ENCODE results near the gene HMGCL. TPM values are rescaled to one million over a fixed set of nuclear protein-coding genes. Genes with fewer than 3 reads are reported as not detected.

The HMGCL gene
- total and polyA plus RNA-seq, 2 of the 13 experiments (the other 11 are each of a cell fraction or from before 2014, with no cell fraction given): 21.3 to 41.4 TPM

DNA sequence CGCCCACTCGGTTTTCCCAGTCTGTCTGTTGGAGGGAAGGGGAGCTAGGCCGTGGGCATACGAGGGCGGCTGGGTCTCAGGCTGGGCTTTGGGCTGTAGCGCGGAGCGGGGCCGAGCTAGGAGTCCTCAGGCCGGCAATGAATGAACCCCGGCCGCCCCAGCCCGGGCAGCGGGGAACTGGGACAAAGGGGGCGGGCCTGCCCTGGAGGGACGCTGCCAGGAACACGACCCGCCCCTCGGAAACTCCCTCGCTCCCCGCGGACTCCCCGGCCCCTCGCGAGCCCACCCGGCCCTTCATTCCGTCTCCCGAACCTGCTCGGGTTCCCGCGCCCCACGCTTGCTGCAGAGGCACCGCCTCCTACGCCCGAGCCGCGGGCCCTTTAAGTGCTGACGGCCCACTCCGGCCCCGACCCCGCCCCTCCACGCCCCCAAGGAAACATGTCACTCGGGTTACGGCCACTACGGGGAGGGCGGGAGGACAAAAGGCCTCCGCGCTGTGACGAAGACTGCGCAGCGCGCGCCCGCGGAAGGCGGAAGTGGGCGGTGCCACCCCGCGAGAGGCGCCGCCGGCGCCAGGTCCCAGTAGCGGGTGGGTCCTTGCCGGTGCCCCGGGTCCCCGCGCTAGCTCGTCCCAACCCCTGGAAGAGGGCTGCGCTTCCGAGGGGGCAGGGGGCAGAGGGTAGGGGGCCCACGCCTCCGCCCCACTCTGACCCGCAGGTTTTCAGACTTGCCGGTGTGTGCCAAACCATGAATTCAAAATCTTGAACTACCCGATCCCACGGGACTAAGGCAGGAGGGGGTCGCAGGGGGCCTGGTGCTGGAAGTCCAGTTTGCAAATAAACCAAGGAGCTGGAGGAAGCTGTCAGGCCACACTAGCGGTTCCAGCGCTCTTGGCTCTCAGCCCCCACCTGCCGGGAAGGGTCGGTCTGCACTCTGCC is 24.6 kb downstream of the HMGCL start, which contains the start of gene GALE (continued):
- peak; percentile 83; the same call in 1 of the 2 replicates for TF ChIP-seq MAZ (IDR thresholded peaks at IDR 0.05; ENCODE audit: borderline replicate concordance, low read depth, low read length)
- peak; percentile 89 for TF ChIP-seq MAZ (CRISPR knock-in tag; IDR thresholded peaks at IDR 0.05; ENCODE audit: low read depth)
- TF ChIP-seq RAD51 (IDR thresholded peaks at IDR 0.05; ENCODE audit: borderline replicate concordance): no peak
- TF ChIP-seq ZNF83 (CRISPR knock-in tag; IDR thresholded peaks at IDR 0.05; ENCODE audit: borderline replicate concordance): no peak
- TF ChIP-seq ZNF768 (CRISPR knock-in tag; IDR thresholded peaks at IDR 0.05): no peak; the same call in none of the 2 replicates
- no peak for TF ChIP-seq NFRKB (IDR thresholded peaks at IDR 0.05)
- 0 out of 2 replicates have a peak, but pooled peaks have one; percentile 54 for TF ChIP-seq ZNF317 (CRISPR knock-in tag; IDR thresholded peaks at IDR 0.05)
- no peak for TF ChIP-seq ETV6 (CRISPR knock-in tag; conservative IDR thresholded peaks at IDR 0.05)
- no peak for TF ChIP-seq KAT7 (CRISPR knock-in tag; IDR thresholded peaks at IDR 0.05; ENCODE audit: borderline replicate concordance)
- TF ChIP-seq PRPF4 (IDR thresholded peaks at IDR 0.05; ENCODE audit: low read depth, low read length, poor library complexity, severe bottlenecking): no peak
- no peak for TF ChIP-seq ZNF737 (CRISPR knock-in tag; IDR thresholded peaks at IDR 0.05; ENCODE audit: borderline replicate concordance)
- peak; percentile 9; the same call in 1 of the 2 replicates for TF ChIP-seq ZNF451 (CRISPR knock-in tag; IDR thresholded peaks at IDR 0.05)
- TF ChIP-seq, protein P1, sequence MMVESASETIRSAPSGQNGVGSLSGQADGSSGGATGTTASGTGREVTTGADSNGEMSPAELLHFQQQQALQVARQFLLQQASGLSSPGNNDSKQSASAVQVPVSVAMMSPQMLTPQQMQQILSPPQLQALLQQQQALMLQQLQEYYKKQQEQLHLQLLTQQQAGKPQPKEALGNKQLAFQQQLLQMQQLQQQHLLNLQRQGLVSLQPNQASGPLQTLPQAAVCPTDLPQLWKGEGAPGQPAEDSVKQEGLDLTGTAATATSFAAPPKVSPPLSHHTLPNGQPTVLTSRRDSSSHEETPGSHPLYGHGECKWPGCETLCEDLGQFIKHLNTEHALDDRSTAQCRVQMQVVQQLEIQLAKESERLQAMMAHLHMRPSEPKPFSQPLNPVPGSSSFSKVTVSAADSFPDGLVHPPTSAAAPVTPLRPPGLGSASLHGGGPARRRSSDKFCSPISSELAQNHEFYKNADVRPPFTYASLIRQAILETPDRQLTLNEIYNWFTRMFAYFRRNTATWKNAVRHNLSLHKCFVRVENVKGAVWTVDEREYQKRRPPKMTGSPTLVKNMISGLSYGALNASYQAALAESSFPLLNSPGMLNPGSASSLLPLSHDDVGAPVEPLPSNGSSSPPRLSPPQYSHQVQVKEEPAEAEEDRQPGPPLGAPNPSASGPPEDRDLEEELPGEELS (CRISPR knock-in tag; IDR thresholded peaks at IDR 0.05): peak; percentile 55
- TF ChIP-seq ZNF34 (CRISPR knock-in tag; IDR thresholded peaks at IDR 0.05; ENCODE audit: borderline replicate concordance): no peak
- peak; percentile 63 for TF ChIP-seq YY1 (IDR thresholded peaks at IDR 0.05; ENCODE audit: insufficient read depth, insufficient replicate concordance, low read depth, low read length)
- TF ChIP-seq NR2F6 (IDR thresholded peaks at IDR 0.05): no peak
- TF ChIP-seq NR2F6 (CRISPR knock-in tag; IDR thresholded peaks at IDR 0.05): peak; percentile 30; the same call in 1 of the 2 replicates
- TF ChIP-seq, protein P2, sequence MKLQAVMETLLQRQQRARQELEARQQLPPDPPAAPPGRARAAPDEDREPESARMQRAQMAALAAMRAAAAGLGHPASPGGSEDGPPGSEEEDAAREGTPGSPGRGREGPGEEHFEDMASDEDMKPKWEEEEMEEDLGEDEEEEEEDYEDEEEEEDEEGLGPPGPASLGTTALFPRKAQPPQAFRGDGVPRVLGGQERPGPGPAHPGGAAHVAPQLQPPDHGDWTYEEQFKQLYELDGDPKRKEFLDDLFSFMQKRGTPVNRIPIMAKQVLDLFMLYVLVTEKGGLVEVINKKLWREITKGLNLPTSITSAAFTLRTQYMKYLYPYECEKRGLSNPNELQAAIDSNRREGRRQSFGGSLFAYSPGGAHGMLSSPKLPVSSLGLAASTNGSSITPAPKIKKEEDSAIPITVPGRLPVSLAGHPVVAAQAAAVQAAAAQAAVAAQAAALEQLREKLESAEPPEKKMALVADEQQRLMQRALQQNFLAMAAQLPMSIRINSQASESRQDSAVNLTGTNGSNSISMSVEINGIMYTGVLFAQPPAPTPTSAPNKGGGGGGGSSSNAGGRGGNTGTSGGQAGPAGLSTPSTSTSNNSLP (IDR thresholded peaks at IDR 0.05; ENCODE audit: low read depth, low read length): no peak
- no peak for TF ChIP-seq ZNF713 (CRISPR knock-in tag; IDR thresholded peaks at IDR 0.05)
- no peak; the same call in 1 of the 2 replicates for TF ChIP-seq REPIN1 (CRISPR knock-in tag; IDR thresholded peaks at IDR 0.05; ENCODE audit: borderline replicate concordance, low read depth)
- TF ChIP-seq, protein P3, sequence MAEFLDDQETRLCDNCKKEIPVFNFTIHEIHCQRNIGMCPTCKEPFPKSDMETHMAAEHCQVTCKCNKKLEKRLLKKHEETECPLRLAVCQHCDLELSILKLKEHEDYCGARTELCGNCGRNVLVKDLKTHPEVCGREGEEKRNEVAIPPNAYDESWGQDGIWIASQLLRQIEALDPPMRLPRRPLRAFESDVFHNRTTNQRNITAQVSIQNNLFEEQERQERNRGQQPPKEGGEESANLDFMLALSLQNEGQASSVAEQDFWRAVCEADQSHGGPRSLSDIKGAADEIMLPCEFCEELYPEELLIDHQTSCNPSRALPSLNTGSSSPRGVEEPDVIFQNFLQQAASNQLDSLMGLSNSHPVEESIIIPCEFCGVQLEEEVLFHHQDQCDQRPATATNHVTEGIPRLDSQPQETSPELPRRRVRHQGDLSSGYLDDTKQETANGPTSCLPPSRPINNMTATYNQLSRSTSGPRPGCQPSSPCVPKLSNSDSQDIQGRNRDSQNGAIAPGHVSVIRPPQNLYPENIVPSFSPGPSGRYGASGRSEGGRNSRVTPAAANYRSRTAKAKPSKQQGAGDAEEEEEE (CRISPR knock-in tag; IDR thresholded peaks at IDR 0.05; ENCODE audit: borderline replicate concordance): no peak
- peak; percentile 91 for TF ChIP-seq RBFOX2 (IDR thresholded peaks at IDR 0.05; ENCODE audit: low read depth, low read length)
- TF ChIP-seq THAP11 (CRISPR knock-in tag; IDR thresholded peaks at IDR 0.05): peak; percentile 90
- no peak for TF ChIP-seq ZNF234 (CRISPR knock-in tag; conservative IDR thresholded peaks at IDR 0.05)
- TF ChIP-seq PITX1 (CRISPR knock-in tag; IDR thresholded peaks at IDR 0.05): peak; percentile 32; the same call in 1 of the 2 replicates
